Measurements from ENCODE around the gene RAPGEF6.

- no peak for TF ChIP-seq POLR2AphosphoS5 (IDR thresholded peaks at IDR 0.05; ENCODE audit: low read depth, low read length)
- TF ChIP-seq SIN3A (IDR thresholded peaks at IDR 0.05; ENCODE audit: borderline replicate concordance, insufficient read depth, low read length): no peak
- no peak for TF ChIP-seq TAF1 (IDR thresholded peaks at IDR 0.05; ENCODE audit: borderline replicate concordance, insufficient read depth, low read length)
These were observed 19.1 kb downstream of the RAPGEF6 start for GRCh38 chr5:131615957-131616356.

Data from PFSK-1 (cell line).